HFFc6 (cell line): ENCODE results near the gene RGS16. TPM values are rescaled to one million over a fixed set of nuclear protein-coding genes. Genes with fewer than 3 reads are reported as not detected.

Source experiments
- DNase-seq: peaks from one replicate; pipeline ENCODE4 v3.0.0-alpha.2; 2018
- H3K27ac Mint-ChIP-seq: 2 replicates; pipeline ENCODE4 v1.8.0; 2020; ENCODE audit warnings: mild to moderate bottlenecking, mixed read lengths
- H3K27me3 Mint-ChIP-seq: 2 replicates; pipeline ENCODE4 v1.8.0; 2021; ENCODE audit warnings: mild to moderate bottlenecking, moderate library complexity, mixed read lengths; ENCODE audit not compliant: insufficient read depth
- H3K36me3 Mint-ChIP-seq: 2 replicates; pipeline ENCODE4 v1.8.0; 2021; ENCODE audit warnings: low read depth, mixed read lengths
- H3K4me1 Mint-ChIP-seq: 2 replicates; pipeline ENCODE4 v1.8.0; 2020; ENCODE audit warnings: low read depth, mixed read lengths
- H3K4me3 Mint-ChIP-seq: 2 replicates; pipeline ENCODE4 v1.8.0; 2020; ENCODE audit warnings: mild to moderate bottlenecking, moderate library complexity, mixed read lengths
- H3K9me3 Mint-ChIP-seq: 2 replicates; pipeline ENCODE4 v1.8.0; 2020; ENCODE audit warnings: mild to moderate bottlenecking, mixed read lengths
- total RNA-seq, 6 experiments: library from RNA; stranded (reverse); fragmentation: NEBNext Ultra II Directional; extraction: Animal tissue kit (Norgen Biotek cat#: 25700); gene quantifications; 2 replicates in 1 of 6; 3 replicates in 5 of 6; pipeline ENCODE4 v1.2.3, GENCODE V29; 2021
- TF ChIP-seq, protein P1 (sequence below): fragments of 200-600 bp; sonication (generic); IDR thresholded peaks from 2 replicates; pipeline ENCODE4 v1.5.0; 2021; ENCODE audit warnings: antibody characterized with exemption, mild to moderate bottlenecking

Gene RGS16
- total RNA-seq, 6 experiments from 2014 or later: 0.31 to 0.59 (median 0.39) TPM

DNA sequence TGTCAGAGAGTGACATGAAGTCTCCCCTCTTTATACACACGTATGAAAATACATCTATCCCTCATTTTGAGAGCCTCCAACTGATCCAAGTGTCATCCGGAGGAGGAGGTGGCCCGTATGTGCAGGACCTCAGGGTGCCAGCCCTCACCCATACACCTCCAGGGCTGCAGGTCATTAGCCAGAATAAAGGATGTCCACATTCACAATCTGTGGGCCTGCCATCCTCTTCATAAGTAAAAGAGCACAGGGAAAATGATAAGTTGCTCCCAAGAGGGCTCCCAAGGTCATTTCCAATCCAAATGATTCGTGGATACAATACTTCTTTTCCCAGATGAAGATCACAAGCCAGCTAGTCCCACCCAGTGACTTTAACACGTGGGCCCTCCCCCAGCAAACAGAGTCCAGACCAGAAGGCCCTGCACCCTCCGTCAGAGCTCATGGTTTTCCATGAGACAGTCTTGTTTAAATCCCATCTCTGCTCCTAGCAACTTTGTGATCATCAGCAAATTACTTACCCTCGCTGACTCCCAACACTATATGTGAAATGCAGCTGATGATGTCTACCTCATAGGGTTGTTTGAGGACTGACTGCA, 43.7 kb downstream of the RGS16 start:
- Mint-ChIP-seq H3K36me3 (no peaks in the 10 kb centered on the region), H3K27me3 (peaks cover 16% of the 10 kb centered on the region), H3K27ac (no peak overlapping the region), H3K9me3 (no peaks in the 10 kb centered on the region), H3K4me1 (no peaks in the 10 kb centered on the region), H3K4me3 (no peak overlapping the region)
- TF ChIP-seq, protein P1, sequence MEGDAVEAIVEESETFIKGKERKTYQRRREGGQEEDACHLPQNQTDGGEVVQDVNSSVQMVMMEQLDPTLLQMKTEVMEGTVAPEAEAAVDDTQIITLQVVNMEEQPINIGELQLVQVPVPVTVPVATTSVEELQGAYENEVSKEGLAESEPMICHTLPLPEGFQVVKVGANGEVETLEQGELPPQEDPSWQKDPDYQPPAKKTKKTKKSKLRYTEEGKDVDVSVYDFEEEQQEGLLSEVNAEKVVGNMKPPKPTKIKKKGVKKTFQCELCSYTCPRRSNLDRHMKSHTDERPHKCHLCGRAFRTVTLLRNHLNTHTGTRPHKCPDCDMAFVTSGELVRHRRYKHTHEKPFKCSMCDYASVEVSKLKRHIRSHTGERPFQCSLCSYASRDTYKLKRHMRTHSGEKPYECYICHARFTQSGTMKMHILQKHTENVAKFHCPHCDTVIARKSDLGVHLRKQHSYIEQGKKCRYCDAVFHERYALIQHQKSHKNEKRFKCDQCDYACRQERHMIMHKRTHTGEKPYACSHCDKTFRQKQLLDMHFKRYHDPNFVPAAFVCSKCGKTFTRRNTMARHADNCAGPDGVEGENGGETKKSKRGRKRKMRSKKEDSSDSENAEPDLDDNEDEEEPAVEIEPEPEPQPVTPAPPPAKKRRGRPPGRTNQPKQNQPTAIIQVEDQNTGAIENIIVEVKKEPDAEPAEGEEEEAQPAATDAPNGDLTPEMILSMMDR: no peak
- no peak for DNase-seq

DNA sequence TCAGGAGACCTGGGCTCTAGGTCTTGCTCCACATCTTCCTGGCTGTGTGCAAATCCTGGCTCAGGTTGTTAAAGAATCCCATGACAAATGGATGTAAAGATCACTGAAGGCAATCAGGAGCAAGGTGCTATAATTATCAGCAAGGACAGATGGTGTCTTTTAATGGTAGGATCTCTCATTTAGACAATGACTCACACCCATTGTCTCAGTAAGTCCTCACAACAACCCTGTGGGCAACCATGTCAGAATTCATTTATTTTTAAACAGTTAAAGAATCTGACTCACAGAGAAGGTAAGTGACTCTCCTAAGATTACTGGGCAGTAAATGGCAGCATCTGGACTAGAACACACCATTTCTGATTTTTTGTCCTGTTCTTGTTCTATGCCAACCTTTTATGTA, 47.9 kb downstream of the RGS16 start:
- TF ChIP-seq, protein P1: no peak
- Mint-ChIP-seq H3K27me3 (peaks cover 18% of the 10 kb centered on the region), H3K9me3 (no peaks in the 10 kb centered on the region), H3K4me1 (no peaks in the 10 kb centered on the region), H3K27ac (no peak overlapping the region), H3K36me3 (no peaks in the 10 kb centered on the region), H3K4me3 (no peak overlapping the region)
- DNase-seq: no peak

DNA sequence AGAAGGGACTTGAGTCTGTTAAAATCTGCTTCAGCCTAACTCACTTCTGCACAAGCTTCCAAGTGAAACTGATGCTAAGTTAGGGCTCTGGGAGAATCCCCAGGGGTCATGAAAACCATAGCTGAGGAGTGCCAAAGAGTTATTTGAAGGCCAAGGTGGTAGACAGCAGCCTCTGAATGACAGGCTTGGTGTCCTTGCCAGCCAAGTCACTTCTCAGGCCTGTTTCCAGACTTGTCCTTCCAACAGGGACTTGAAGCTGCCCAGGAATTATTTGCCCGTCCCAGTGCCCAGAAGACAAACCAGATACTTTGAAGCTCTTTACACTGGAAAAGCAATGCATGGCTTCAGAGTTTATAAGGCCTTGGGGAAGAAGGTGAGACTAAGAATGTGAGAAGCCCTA, 48.7 kb downstream of the RGS16 start:
- TF ChIP-seq, protein P1: no peak
- no peaks in the 10 kb centered on the region for H3K9me3 Mint-ChIP-seq
- H3K27ac Mint-ChIP-seq: no peak overlapping the region
- no peaks in the 10 kb centered on the region for H3K36me3 Mint-ChIP-seq
- H3K4me3 Mint-ChIP-seq: no peak overlapping the region
- no peak for DNase-seq
- peaks cover 19% of the 10 kb centered on the region for H3K27me3 Mint-ChIP-seq
- no peaks in the 10 kb centered on the region for H3K4me1 Mint-ChIP-seq

DNA sequence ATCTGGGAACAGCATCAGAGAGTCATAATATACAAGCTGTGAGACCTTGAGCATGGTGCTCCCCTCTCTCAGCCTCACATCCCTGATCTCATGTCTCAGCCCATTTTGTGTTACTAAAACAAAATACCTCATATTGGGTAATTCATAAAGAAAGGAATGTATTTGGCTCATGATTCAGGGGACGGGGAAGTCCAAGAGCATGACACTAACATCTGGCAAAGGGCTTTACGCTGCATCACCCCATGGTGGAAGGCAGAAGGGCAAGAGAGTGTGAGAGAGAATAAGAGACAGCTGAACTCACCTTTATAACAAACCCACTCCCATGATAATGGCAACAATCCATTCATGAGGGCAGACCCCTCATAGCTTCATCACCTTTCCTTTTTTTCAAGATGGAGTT, 51.7 kb downstream of the RGS16 start:
- Mint-ChIP-seq H3K27me3 (peaks cover 14% of the 10 kb centered on the region), H3K4me3 (no peak overlapping the region), H3K36me3 (no peaks in the 10 kb centered on the region), H3K27ac (no peak overlapping the region), H3K4me1 (no peaks in the 10 kb centered on the region), H3K9me3 (no peaks in the 10 kb centered on the region)
- TF ChIP-seq, protein P1: no peak
- DNase-seq: no peak

DNA sequence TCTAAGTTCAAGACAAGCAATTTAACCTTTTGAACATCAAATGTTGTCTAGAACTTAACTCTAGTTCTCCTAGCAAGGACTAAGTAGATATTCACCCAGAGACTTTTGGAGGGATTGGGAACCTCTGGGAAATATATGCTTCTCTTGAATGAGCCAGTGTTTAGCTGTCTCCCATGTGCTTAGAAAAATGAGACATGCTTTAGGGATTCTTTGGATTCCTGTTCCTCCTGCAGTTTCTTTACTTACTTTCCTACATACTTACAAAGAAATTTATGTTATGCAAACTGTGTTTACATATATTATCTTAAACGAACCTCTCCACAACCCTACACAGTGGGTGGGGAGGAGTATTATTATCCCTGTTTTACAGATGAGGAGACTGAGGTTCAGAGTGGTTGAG, 54.4 kb downstream of the RGS16 start:
- no peak for DNase-seq
- H3K4me1 Mint-ChIP-seq: no peaks in the 10 kb centered on the region
- no peak overlapping the region for H3K27ac Mint-ChIP-seq
- TF ChIP-seq, protein P1: no peak
- H3K27me3 Mint-ChIP-seq: peaks cover 12% of the 10 kb centered on the region
- H3K36me3 Mint-ChIP-seq: no peaks in the 10 kb centered on the region
- H3K9me3 Mint-ChIP-seq: no peaks in the 10 kb centered on the region
- no peak overlapping the region for H3K4me3 Mint-ChIP-seq

DNA sequence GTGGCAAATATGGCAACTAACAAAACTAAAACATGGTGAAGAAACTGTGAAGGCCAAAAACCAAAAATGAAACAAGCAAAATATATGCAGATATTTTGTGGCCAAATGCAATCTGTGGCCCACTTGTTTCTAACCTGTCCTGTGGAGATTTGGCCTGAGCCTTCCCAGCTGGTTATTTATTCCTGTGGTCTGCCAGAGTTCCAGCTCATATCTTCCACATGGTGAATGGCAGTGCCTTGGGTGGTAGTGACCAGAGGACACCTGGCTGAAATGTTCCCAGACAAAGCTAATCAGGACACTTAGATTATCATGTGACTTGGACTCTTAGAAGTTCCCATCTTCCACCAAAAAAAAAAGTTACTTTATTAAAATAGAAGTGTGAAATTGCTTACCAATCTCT, 54.8 kb downstream of the RGS16 start:
- Mint-ChIP-seq H3K4me3 (no peak overlapping the region), H3K4me1 (no peaks in the 10 kb centered on the region), H3K27ac (no peak overlapping the region), H3K36me3 (no peaks in the 10 kb centered on the region), H3K9me3 (no peaks in the 10 kb centered on the region), H3K27me3 (peaks cover 12% of the 10 kb centered on the region)
- DNase-seq: no peak
- TF ChIP-seq, protein P1: no peak
